ENCODE measurements around the gene COA7. TPM values are rescaled to one million over a fixed set of nuclear protein-coding genes. Genes with fewer than 3 reads are reported as not detected.
A peak's percentile ranks its signal among the peaks of the same experiment; 100 is the strongest.

Gene COA7
- total and polyA plus RNA-seq, 8 donors = 5.4 to 12.2 (median 7.3) TPM; not detected in 1

DNA sequence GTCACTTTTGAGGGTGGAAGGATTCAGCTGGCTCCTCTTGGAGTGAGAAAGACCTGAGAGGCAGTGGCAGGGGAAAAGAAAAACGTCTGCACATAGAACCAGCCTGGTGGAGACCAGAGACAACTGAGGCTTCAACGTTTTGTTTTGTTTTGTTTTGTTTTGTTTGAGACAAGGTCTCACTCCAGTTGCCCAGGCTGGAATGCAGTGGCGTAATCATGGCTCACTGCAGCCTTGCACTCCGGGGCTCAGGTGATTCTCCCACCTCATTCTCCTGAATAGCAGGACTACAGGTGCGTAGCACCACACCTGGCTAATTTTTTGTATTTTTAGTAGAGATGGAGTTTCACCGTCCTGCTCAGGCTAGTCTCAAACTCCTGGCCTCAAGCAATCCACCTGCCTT lies 52.9 kb downstream of the COA7 start:
- TF ChIP-seq POLR2AphosphoS5 (IDR thresholded peaks at IDR 0.05) (no peak), EP300 (IDR thresholded peaks at IDR 0.05) (no peak), POLR2A (IDR thresholded peaks at IDR 0.05) (no peak)
- TF ChIP-seq, protein P1, sequence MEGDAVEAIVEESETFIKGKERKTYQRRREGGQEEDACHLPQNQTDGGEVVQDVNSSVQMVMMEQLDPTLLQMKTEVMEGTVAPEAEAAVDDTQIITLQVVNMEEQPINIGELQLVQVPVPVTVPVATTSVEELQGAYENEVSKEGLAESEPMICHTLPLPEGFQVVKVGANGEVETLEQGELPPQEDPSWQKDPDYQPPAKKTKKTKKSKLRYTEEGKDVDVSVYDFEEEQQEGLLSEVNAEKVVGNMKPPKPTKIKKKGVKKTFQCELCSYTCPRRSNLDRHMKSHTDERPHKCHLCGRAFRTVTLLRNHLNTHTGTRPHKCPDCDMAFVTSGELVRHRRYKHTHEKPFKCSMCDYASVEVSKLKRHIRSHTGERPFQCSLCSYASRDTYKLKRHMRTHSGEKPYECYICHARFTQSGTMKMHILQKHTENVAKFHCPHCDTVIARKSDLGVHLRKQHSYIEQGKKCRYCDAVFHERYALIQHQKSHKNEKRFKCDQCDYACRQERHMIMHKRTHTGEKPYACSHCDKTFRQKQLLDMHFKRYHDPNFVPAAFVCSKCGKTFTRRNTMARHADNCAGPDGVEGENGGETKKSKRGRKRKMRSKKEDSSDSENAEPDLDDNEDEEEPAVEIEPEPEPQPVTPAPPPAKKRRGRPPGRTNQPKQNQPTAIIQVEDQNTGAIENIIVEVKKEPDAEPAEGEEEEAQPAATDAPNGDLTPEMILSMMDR (IDR thresholded peaks at IDR 0.05) = no peak
- DNase-seq = no peak
- H3K27ac ChIP-seq = no peak overlapping the region
- WGBS, 5 donors = 62 to 79% (median 72%) methylated on average over 6 of the region's 6 CpGs
- no peaks in the 10 kb centered on the region for H3K36me3 ChIP-seq
- H3K4me3 ChIP-seq = no peak overlapping the region
- intact Hi-C loops (cut with DNase I; ENCODE audit: low total_unique reads) = no loop called here
- no peaks in the 10 kb centered on the region for H3K27me3 ChIP-seq
- no peaks in the 10 kb centered on the region for H3K4me1 ChIP-seq
- H3K9me3 ChIP-seq = no peaks in the 10 kb centered on the region

GRCh38 chr1:52641307-52641706 lies 56.8 kb downstream of the COA7 start:
- Histone ChIP-seq H3K4me1 (peaks cover 0 to 4% (median 0%) of the 10 kb centered on the region in 4 donors), H3K27me3 (no peaks in the 10 kb centered on the region), H3K4me3 (no peak overlapping the region), H3K36me3 (no peaks in the 10 kb centered on the region), H3K9me3 (no peaks in the 10 kb centered on the region), H3K27ac (no peak overlapping the region)
- DNase-seq = no peak
- 75 to 92% (median 86%) methylated on average over 4 of the region's 4 CpGs for WGBS, 5 donors
- intact Hi-C loops (cut with DNase I; ENCODE audit: low total_unique reads) = no loop called here
- TF ChIP-seq POLR2AphosphoS5 (IDR thresholded peaks at IDR 0.05) (no peak), EP300 (IDR thresholded peaks at IDR 0.05) (no peak), POLR2A (IDR thresholded peaks at IDR 0.05) (no peak)
- TF ChIP-seq, protein P1 (IDR thresholded peaks at IDR 0.05) = no peak

DNA sequence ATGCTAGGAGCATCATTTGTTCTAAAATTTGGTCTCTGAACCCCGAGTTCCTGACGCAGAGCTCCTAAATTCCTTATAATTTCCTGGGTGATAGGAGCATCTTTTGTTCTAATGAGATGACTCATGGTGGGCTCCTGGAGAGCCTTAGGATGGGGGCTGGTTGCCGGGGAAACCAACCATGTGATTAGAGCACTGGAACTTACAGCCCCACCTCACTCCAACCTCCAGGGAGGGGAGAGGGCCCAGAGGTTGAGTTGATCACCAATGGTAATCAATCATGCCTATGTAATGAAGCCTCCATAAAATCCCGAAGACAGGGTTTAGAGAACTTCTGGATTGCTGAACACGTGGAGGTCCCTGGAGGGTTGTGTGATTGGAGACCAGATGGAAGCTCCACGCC lies 57.5 kb downstream of the COA7 start:
- H3K27me3 ChIP-seq = no peaks in the 10 kb centered on the region
- intact Hi-C loops (cut with DNase I; ENCODE audit: low total_unique reads) = no loop called here
- no peaks in the 10 kb centered on the region for H3K9me3 ChIP-seq
- WGBS, 5 donors = 86 to 93% (median 90%) methylated on average over 6 of the region's 6 CpGs
- TF ChIP-seq POLR2AphosphoS5 (IDR thresholded peaks at IDR 0.05) = no peak
- TF ChIP-seq, protein P1 (IDR thresholded peaks at IDR 0.05) = no peak
- TF ChIP-seq EP300 (IDR thresholded peaks at IDR 0.05) = no peak
- no peak for TF ChIP-seq POLR2A (IDR thresholded peaks at IDR 0.05)
- H3K27ac ChIP-seq = no peak overlapping the region
- no peak for DNase-seq
- no peak overlapping the region for H3K4me3 ChIP-seq
- peaks cover 0 to 4% (median 0%) of the 10 kb centered on the region in 4 donors for H3K4me1 ChIP-seq
- no peaks in the 10 kb centered on the region for H3K36me3 ChIP-seq

DNA sequence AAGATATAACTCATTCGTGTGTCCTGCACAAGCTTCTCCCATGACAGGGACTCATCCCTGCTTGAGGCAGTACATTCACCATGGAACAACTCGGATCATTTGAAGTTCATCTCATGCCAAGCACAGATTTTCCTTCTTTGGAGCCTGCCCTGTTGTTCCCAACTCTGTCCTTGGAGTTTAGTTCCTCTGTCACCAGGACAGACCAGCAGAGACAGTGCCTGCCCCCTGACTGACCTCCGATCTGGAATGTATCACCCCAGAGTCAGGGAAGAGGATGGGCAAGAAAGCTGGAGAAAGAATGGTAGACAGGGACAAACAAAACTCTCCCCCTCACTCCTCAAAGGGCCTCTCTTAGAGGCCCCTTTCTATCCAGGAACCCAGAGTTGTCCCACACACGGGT lies 60.2 kb downstream of the COA7 start:
- TF ChIP-seq POLR2A (IDR thresholded peaks at IDR 0.05) (no peak), EP300 (IDR thresholded peaks at IDR 0.05) (no peak)
- Histone ChIP-seq H3K9me3 (no peaks in the 10 kb centered on the region), H3K36me3 (no peaks in the 10 kb centered on the region), H3K27me3 (peaks cover 0 to 18% (median 8%) of the 10 kb centered on the region in 3 donors), H3K4me1 (peaks cover 6 to 21% (median 7%) of the 10 kb centered on the region in 4 donors), H3K27ac (peak overlapping the region in 3 of 5 donors; percentile 61 to 84 (median 71)), H3K4me3 (no peak overlapping the region)
- DNase-seq = no peak
- intact Hi-C loops (cut with DNase I; ENCODE audit: low total_unique reads) = no loop called here
- WGBS, 5 donors = 72 to 83% (median 80%) methylated on average over 4 of the region's 4 CpGs

Measured in stomach (tissue), 9 donors.